ENCODE data around the gene KRTAP10-4.

The KRTAP10-4 gene

DNA sequence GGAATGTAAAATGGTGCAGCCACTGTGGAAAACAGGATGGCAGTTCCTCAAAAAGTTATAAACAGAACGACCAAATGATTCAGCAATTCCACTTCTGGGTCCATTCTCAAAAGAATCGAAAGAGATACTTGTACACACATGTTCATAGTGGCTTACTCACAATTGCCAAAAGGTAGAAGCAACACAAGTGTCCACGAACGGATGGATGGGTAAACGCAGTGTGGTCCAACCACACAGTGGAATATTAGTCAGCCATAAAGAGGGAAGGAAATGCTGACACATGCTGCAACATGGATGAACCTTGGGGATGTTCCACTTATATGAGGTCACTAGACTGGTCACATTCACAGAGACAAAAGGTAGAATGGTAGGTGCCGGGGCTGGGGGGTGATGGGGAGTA, 38.8 kb upstream of the KRTAP10-4 start:
- FAIRE-seq (no peak), DNase-seq (ENCODE audit: insufficient read length, low spot score) (no peak)
- no peak for TF ChIP-seq SPI1 (IDR thresholded peaks at IDR 0.05; ENCODE audit: low read depth, low read length)
- TF ChIP-seq POU2F2 (IDR thresholded peaks at IDR 0.05; ENCODE audit: low read depth, low read length) = no peak
- no peak for TF ChIP-seq POLR2A (IDR thresholded peaks at IDR 0.05; ENCODE audit: low read depth, low read length)
- no peak for TF ChIP-seq TAF1 (IDR thresholded peaks at IDR 0.05; ENCODE audit: low read depth, low read length)
- no peak for TF ChIP-seq POLR2AphosphoS5 (IDR thresholded peaks at IDR 0.05; ENCODE audit: low read depth, low read length)
- TF ChIP-seq PAX5 (IDR thresholded peaks at IDR 0.05; ENCODE audit: insufficient read depth, low read length, severe bottlenecking) = no peak

DNA sequence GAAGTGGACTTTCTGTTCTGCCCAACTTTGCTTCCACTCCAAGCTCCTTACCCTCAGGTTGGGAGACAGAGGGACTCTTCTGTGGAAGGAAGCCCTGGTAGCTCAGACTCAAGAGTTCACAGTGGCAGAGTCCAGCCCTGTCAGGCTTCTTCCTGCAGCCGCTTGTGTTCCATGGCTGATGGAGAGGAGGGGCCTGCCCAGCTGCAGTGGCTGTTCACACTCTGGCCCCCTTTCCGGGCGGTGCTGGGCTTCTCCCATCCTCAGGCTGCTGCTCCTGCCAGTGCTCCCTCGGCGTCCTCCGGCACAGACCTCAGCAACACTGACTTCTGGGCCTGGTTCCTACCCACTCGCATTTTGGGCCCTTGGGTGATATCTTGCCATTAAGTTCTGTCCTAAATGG, 37.6 kb upstream of the KRTAP10-4 start:
- no peak for FAIRE-seq
- no peak for DNase-seq (ENCODE audit: insufficient read length, low spot score)
- TF ChIP-seq POLR2AphosphoS5 (IDR thresholded peaks at IDR 0.05; ENCODE audit: low read depth, low read length) (no peak), PAX5 (IDR thresholded peaks at IDR 0.05; ENCODE audit: insufficient read depth, low read length, severe bottlenecking) (no peak), SPI1 (IDR thresholded peaks at IDR 0.05; ENCODE audit: low read depth, low read length) (no peak), POLR2A (IDR thresholded peaks at IDR 0.05; ENCODE audit: low read depth, low read length) (no peak), POU2F2 (IDR thresholded peaks at IDR 0.05; ENCODE audit: low read depth, low read length) (no peak), TAF1 (IDR thresholded peaks at IDR 0.05; ENCODE audit: low read depth, low read length) (no peak)

GRCh38 chr21:44537930-44538911, 35.3 kb upstream of the KRTAP10-4 start:
- FAIRE-seq = no peak
- TF ChIP-seq POLR2AphosphoS5 (IDR thresholded peaks at IDR 0.05; ENCODE audit: low read depth, low read length) (no peak), TAF1 (IDR thresholded peaks at IDR 0.05; ENCODE audit: low read depth, low read length) (no peak), SPI1 (IDR thresholded peaks at IDR 0.05; ENCODE audit: low read depth, low read length) (no peak), POU2F2 (IDR thresholded peaks at IDR 0.05; ENCODE audit: low read depth, low read length) (no peak), PAX5 (IDR thresholded peaks at IDR 0.05; ENCODE audit: insufficient read depth, low read length, severe bottlenecking) (no peak), POLR2A (IDR thresholded peaks at IDR 0.05; ENCODE audit: low read depth, low read length) (no peak)

DNA sequence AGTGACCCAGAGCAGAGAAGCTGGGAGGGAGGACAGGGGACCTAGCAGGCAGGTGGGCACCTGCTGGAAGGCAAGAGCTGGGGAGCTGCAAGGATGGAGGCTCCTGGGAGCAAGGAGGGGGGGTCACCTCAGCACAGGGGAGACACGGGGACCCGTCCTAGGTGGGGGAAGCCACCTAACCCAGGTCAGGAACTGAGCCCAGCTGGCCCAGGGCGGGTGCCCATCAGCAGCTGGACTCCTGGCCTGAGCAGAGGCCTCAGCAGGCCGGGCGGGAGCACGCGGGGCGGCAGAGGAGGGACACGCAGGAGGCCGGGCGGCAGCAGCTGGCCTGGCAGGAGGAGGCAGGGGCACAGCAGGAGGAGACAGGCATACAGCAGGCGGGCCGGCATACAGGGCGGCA, 34.5 kb upstream of the KRTAP10-4 start:
- TF ChIP-seq SPI1 (IDR thresholded peaks at IDR 0.05; ENCODE audit: low read depth, low read length) (no peak), PAX5 (IDR thresholded peaks at IDR 0.05; ENCODE audit: insufficient read depth, low read length, severe bottlenecking) (no peak), TAF1 (IDR thresholded peaks at IDR 0.05; ENCODE audit: low read depth, low read length) (no peak)
- FAIRE-seq (no peak), DNase-seq (ENCODE audit: insufficient read length, low spot score) (no peak)

More at GRCh38 chr21:44537930-44538911, 35.3 kb upstream of the KRTAP10-4 start:
- no peak for DNase-seq (ENCODE audit: insufficient read length, low spot score)

- no peak for TF ChIP-seq POU2F2 (IDR thresholded peaks at IDR 0.05; ENCODE audit: low read depth, low read length)
- no peak for TF ChIP-seq TAF1 (IDR thresholded peaks at IDR 0.05; ENCODE audit: low read depth, low read length)
- TF ChIP-seq PAX5 (IDR thresholded peaks at IDR 0.05; ENCODE audit: insufficient read depth, low read length, severe bottlenecking) = no peak
- no peak for TF ChIP-seq POLR2A (IDR thresholded peaks at IDR 0.05; ENCODE audit: low read depth, low read length)
- no peak for TF ChIP-seq SPI1 (IDR thresholded peaks at IDR 0.05; ENCODE audit: low read depth, low read length)
- TF ChIP-seq POLR2AphosphoS5 (IDR thresholded peaks at IDR 0.05; ENCODE audit: low read depth, low read length) = no peak
- no peak for FAIRE-seq
- no peak for DNase-seq (ENCODE audit: insufficient read length, low spot score)
Observed at GRCh38 chr21:44539991-44540666, 33.4 kb upstream of the KRTAP10-4 start, which contains the start of gene KRTAP10-1. Gene KRTAP10-1 (minus strand): TSS chr21:44540195. CDS start chr21:44540150, 45 bp downstream.

- no peak for DNase-seq (ENCODE audit: insufficient read length, low spot score)
- no peak for FAIRE-seq
- TF ChIP-seq POLR2AphosphoS5 (IDR thresholded peaks at IDR 0.05; ENCODE audit: low read depth, low read length) = no peak
- no peak for TF ChIP-seq POU2F2 (IDR thresholded peaks at IDR 0.05; ENCODE audit: low read depth, low read length)
- TF ChIP-seq SPI1 (IDR thresholded peaks at IDR 0.05; ENCODE audit: low read depth, low read length) = no peak
- TF ChIP-seq PAX5 (IDR thresholded peaks at IDR 0.05; ENCODE audit: insufficient read depth, low read length, severe bottlenecking) = no peak
- TF ChIP-seq TAF1 (IDR thresholded peaks at IDR 0.05; ENCODE audit: low read depth, low read length) = no peak
Observed at GRCh38 chr21:44540741-44541288, 32.7 kb upstream of the KRTAP10-4 start.

- TF ChIP-seq POLR2A (IDR thresholded peaks at IDR 0.05; ENCODE audit: low read depth, low read length) = no peak
- no peak for TF ChIP-seq POU2F2 (IDR thresholded peaks at IDR 0.05; ENCODE audit: low read depth, low read length)
- no peak for TF ChIP-seq SPI1 (IDR thresholded peaks at IDR 0.05; ENCODE audit: low read depth, low read length)
- TF ChIP-seq PAX5 (IDR thresholded peaks at IDR 0.05; ENCODE audit: insufficient read depth, low read length, severe bottlenecking) = no peak
- no peak for TF ChIP-seq TAF1 (IDR thresholded peaks at IDR 0.05; ENCODE audit: low read depth, low read length)
- TF ChIP-seq POLR2AphosphoS5 (IDR thresholded peaks at IDR 0.05; ENCODE audit: low read depth, low read length) = no peak
- DNase-seq (ENCODE audit: insufficient read length, low spot score) (no peak), FAIRE-seq (no peak)
Observed at GRCh38 chr21:44542716-44543115, 30.8 kb upstream of the KRTAP10-4 start.

- FAIRE-seq (no peak), DNase-seq (ENCODE audit: insufficient read length, low spot score) (no peak)
- TF ChIP-seq TAF1 (IDR thresholded peaks at IDR 0.05; ENCODE audit: low read depth, low read length) (no peak), POU2F2 (IDR thresholded peaks at IDR 0.05; ENCODE audit: low read depth, low read length) (no peak), PAX5 (IDR thresholded peaks at IDR 0.05; ENCODE audit: insufficient read depth, low read length, severe bottlenecking) (no peak), SPI1 (IDR thresholded peaks at IDR 0.05; ENCODE audit: low read depth, low read length) (no peak), POLR2AphosphoS5 (IDR thresholded peaks at IDR 0.05; ENCODE audit: low read depth, low read length) (no peak), POLR2A (IDR thresholded peaks at IDR 0.05; ENCODE audit: low read depth, low read length) (no peak)
Observed at GRCh38 chr21:44544566-44544965, 29.0 kb upstream of the KRTAP10-4 start.

Measured in GM12891 (cell line).